ENCODE results near the gene UBE2E2.
"Not testable (repeated sequence)": the region's sequence is repeated elsewhere in the genome, so short reads cannot be mapped to it uniquely, and the experiment has no call there.

The UBE2E2 gene

DNA sequence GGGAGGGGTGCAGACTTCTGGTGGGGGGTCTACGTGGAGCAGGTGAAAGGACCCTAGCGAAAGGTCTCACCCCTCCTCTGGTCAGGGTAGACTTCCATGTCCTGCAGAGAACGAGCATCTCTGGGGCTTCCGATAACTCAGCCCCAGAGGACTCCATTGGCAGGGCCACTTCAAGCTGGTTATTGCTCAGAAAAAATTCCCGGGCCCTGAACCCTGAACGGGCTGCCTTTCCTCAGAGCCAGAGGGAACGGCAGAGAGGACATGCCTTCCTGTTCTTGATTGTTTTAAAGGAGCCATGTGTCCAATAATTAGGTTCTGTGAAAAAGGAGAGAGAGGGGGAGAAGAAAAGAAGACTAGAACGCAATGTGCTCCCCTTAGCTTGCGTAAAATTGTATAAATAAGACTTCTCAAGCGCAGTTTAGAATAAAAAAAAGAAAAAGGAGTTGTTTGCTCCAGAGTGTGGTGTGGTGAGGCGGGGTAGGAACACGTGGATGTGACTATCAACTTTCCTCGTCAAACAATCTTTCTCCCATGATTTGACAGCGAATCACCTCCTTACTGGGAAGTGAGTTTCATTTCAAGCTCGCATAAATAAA, 409.3 kb downstream of the UBE2E2 start:
- TF ChIP-seq, protein P1, sequence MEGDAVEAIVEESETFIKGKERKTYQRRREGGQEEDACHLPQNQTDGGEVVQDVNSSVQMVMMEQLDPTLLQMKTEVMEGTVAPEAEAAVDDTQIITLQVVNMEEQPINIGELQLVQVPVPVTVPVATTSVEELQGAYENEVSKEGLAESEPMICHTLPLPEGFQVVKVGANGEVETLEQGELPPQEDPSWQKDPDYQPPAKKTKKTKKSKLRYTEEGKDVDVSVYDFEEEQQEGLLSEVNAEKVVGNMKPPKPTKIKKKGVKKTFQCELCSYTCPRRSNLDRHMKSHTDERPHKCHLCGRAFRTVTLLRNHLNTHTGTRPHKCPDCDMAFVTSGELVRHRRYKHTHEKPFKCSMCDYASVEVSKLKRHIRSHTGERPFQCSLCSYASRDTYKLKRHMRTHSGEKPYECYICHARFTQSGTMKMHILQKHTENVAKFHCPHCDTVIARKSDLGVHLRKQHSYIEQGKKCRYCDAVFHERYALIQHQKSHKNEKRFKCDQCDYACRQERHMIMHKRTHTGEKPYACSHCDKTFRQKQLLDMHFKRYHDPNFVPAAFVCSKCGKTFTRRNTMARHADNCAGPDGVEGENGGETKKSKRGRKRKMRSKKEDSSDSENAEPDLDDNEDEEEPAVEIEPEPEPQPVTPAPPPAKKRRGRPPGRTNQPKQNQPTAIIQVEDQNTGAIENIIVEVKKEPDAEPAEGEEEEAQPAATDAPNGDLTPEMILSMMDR (conservative IDR thresholded peaks at IDR 0.05; ENCODE audit: low read length), result no peak
- DNase-seq (ENCODE audit: low read depth), result peak; percentile 41
- no peak overlapping the region; the same call in 1 of the 2 replicates for H3K4me3 ChIP-seq (ENCODE audit: low read length)

DNA sequence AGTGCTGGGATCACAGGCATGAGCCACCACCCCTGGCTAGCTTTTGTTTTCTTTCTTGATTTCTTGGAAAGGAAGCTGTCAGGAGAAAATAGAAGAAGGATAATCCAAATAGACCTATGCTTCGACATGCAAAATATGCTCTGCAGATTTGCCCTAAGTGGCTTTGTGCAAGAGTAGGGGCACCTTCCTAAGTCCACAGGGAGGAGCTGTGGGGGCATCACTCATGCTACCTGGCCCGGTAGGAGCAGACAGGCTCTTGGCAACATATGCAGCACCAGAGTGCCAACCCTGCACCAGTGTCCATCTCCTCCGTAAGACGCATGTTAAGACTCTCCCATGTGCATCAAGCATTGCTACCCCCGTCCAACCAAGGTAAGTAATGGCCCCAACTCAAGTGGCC, 411.9 kb downstream of the UBE2E2 start:
- TF ChIP-seq, protein P1 (conservative IDR thresholded peaks at IDR 0.05; ENCODE audit: low read length), result no peak
- no peak overlapping the region for H3K4me3 ChIP-seq (ENCODE audit: low read length)
- no peak for DNase-seq (ENCODE audit: low read depth)

DNA sequence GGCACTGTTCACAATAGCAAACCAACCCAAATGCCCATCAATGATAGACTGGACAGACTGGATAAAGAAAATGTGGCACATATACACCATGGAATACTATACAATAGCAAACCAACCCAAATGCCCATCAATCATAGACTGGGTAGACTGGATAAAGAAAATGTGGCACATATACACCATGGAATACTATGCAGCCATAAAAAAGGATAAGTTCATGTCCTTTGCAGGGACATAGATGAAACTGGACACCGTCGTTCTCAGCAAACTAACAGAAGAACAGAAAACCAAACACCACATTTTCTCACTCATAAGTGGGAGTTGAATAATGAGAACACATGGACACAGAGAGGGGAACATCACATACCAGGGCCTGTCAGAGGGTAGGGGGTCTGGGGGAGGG, 415.3 kb downstream of the UBE2E2 start:
- H3K4me3 ChIP-seq (ENCODE audit: low read length); DNase-seq (ENCODE audit: low read depth): not testable (repeated sequence)

DNA sequence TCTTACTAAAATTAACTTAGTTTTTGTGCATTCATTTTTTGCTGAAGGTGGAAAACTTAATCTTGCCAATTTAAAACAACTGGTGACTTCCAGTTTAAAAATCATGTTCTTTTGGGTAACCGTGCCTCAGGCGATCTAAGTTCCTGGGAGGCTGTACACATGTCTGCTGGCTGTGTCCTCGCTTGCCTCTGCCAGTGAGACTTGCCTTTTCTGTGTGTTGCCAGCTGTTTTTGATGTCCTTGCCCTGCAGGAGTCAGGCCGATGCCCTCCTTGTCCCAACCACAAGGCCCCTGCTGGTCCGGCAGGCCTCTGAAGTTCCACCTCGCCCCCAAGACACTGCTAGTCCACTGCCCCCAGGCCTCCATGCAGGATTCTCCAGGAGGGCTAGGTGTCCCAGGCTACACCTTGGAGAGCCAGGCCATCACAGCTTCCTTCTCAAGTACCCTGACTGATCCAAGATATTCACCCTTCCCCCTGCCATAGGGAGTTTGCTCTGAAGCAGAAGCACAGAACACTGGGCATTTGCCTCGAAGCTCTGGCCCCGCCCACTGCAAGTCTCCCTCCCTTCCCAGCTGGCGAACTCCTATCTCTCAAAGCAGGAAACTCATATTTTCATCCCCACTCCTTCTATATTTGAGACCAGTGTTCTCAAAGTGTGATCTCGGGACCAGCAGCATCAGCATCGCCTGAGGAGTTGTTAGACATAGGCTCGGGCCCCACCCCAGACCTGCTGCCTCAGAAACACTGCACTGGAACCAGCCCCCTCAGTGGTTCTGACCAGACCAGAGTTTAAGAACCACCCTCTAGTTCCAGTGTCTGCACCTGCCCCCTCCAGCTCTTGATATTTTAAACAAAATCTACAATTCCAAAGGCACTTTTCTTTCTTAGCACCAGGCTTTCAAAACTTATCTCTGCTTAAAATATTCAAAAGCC, 416.8 kb downstream of the UBE2E2 start:
- TF ChIP-seq, protein P1 (conservative IDR thresholded peaks at IDR 0.05; ENCODE audit: low read length), result no peak
- no peak overlapping the region for H3K4me3 ChIP-seq (ENCODE audit: low read length)
- DNase-seq (ENCODE audit: low read depth), result no peak

DNA sequence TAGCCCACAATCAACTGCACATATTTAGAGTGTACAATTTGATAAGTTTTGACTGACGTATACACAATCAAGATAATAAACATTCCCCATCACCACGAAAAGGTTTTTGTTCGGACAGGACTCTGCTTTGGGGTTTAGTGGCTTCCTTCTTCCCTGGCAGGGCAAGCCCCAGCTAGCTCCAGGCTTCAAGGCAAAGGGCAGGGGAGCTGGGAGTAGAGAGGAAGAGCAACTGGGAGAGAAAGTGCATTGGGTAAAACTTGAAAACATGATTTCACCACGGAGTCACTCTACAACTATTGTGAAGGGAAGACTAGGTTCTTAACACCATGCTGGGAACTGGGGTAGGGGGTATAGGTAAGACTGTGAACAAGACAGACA, 417.5 kb downstream of the UBE2E2 start:
- DNase-seq (ENCODE audit: low read depth), result no peak
- no peak overlapping the region for H3K4me3 ChIP-seq (ENCODE audit: low read length)
- TF ChIP-seq, protein P1 (conservative IDR thresholded peaks at IDR 0.05; ENCODE audit: low read length), result no peak

DNA sequence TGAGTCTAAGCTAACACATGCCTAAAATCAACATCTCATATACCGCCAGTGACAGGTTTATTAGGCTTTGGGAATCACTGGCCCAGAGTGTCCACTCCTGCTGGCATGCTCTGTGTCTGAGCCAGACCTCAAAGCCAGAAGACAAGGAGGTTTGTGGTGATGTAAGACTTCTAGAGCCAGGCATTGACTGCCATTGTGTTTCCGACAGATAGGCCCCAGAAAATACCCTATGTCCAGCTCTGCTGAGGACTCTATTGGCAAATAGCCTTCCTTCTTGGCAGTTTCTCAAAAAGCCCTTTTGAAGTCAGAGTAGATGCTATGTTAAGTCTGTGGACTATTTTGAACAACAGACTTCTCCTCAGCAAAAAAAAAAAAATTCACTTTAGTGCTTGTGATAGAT, 420.7 kb downstream of the UBE2E2 start:
- no peak overlapping the region for H3K4me3 ChIP-seq (ENCODE audit: low read length)
- TF ChIP-seq, protein P1 (conservative IDR thresholded peaks at IDR 0.05; ENCODE audit: low read length), result no peak
- DNase-seq (ENCODE audit: low read depth), result peak; percentile 19

DNA sequence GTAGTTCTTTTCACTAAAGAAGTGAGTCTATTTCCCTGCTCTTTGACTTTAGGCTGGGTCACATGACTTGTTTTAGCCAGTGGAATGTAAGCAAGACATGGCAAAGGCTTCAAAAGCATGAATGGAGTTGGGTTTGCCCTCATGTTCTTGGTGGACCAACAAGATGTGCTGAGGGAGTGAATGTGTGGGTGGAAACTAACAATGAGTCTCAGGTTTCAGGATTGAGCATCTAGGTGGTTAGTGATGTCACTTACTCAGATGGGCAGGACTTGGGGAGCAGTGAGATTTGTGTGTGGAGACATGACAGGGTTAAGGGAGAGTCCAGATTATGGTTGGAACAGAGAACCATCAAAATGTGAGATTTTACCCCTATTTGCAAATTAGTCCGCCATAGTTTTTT, 421.2 kb downstream of the UBE2E2 start:
- DNase-seq (ENCODE audit: low read depth), result no peak
- no peak overlapping the region for H3K4me3 ChIP-seq (ENCODE audit: low read length)
- TF ChIP-seq, protein P1 (conservative IDR thresholded peaks at IDR 0.05; ENCODE audit: low read length), result no peak
